Fibroblast of lung (primary cell): ENCODE data around the gene RNASE4.

Experiments
- CTCF ChIP-seq, 2 donors: IDR thresholded peaks in 1 of 2; conservative IDR thresholded peaks in 1 of 2; 1 replicate in 1 of 2; 2 replicates in 1 of 2; pipeline ENCODE4 v1.5.1; 2011 to 2012; ENCODE audit warnings: low read length in 2 of 2, control low read depth in 1 of 2, inconsistent platforms in 1 of 2, low read depth in 1 of 2, mild to moderate bottlenecking in 1 of 2
- EZH2 ChIP-seq: IDR thresholded peaks from 2 replicates; pipeline ENCODE4 v1.5.1; 2012; ENCODE audit warnings: low read length, control low read depth, mild to moderate bottlenecking; ENCODE audit errors: missing control alignments

GRCh38 chr14:20711261-20711660, 26.9 kb downstream of the RNASE4 start:
- TF ChIP-seq CTCF (conservative IDR thresholded peaks at IDR 0.05 in 1 of 2, IDR thresholded peaks at IDR 0.05 in 1 of 2; ENCODE audit: low read depth in 1 of 2, low read length in 2 of 2) (no peak), EZH2 (no peak)
